Mucosa of stomach (tissue), 1 donor: ENCODE results near the gene NACC1.
"Not testable (repeated sequence)": the region's sequence is repeated elsewhere in the genome, so short reads cannot be mapped to it uniquely, and the experiment has no call there.

ENCODE experiments used
- H3K27me3 ChIP-seq: one replicate; pipeline ENCODE4 v1.7.0; 2013; ENCODE audit warnings: mild to moderate bottlenecking, low read length; ENCODE audit not compliant: control insufficient read depth, insufficient read depth
- H3K36me3 ChIP-seq: one replicate; pipeline ENCODE4 v1.7.0; 2013; ENCODE audit warnings: low read length; ENCODE audit not compliant: control insufficient read depth, insufficient read depth
- H3K4me1 ChIP-seq: one replicate; pipeline ENCODE4 v1.7.0; 2013; ENCODE audit warnings: mild to moderate bottlenecking, low read length; ENCODE audit not compliant: control insufficient read depth, insufficient read depth
- H3K4me3 ChIP-seq: one replicate; pipeline ENCODE4 v1.7.0; 2013; ENCODE audit warnings: low read length
- H3K9ac ChIP-seq: one replicate; pipeline ENCODE4 v1.7.0; 2013; ENCODE audit warnings: mild to moderate bottlenecking, low read length, moderate library complexity
- H3K9me3 ChIP-seq: one replicate; pipeline ENCODE4 v1.7.0; 2013; ENCODE audit warnings: mild to moderate bottlenecking, low read length, moderate library complexity; ENCODE audit not compliant: control insufficient read depth
- donor health status: Pancreatic carcinoma.

NACC1 gene

GRCh38 chr19:13176345-13176744 lies 58.3 kb downstream of the NACC1 start:
- Histone ChIP-seq H3K9me3 (no peaks in the 10 kb centered on the region), H3K27me3 (no peaks in the 10 kb centered on the region), H3K36me3 (no peaks in the 10 kb centered on the region), H3K4me3 (no peak overlapping the region), H3K9ac (no peak overlapping the region), H3K4me1 (peaks cover 18% of the 10 kb centered on the region)

- peaks cover 16% of the 10 kb centered on the region for H3K4me1 ChIP-seq
- H3K27me3 ChIP-seq, H3K4me3 ChIP-seq, H3K9ac ChIP-seq, H3K9me3 ChIP-seq, H3K36me3 ChIP-seq: not testable (repeated sequence)
Observed at GRCh38 chr19:13177584-13177983, 59.5 kb downstream of the NACC1 start.

- H3K4me1 ChIP-seq, result peaks cover 10% of the 10 kb centered on the region
- not testable (repeated sequence) for H3K9ac ChIP-seq, H3K4me3 ChIP-seq, H3K36me3 ChIP-seq, H3K27me3 ChIP-seq, H3K9me3 ChIP-seq
Observed at GRCh38 chr19:13178291-13178690, 60.2 kb downstream of the NACC1 start.

- Histone ChIP-seq H3K9ac (peak overlapping the region; percentile 24), H3K27me3 (no peaks in the 10 kb centered on the region), H3K9me3 (no peaks in the 10 kb centered on the region), H3K36me3 (no peaks in the 10 kb centered on the region), H3K4me1 (peaks cover 7% of the 10 kb centered on the region), H3K4me3 (no peak overlapping the region)
Observed at GRCh38 chr19:13181747-13182388, 63.8 kb downstream of the NACC1 start.

GRCh38 chr19:13184926-13185325 lies 66.9 kb downstream of the NACC1 start:
- H3K9me3 ChIP-seq, H3K4me3 ChIP-seq, H3K9ac ChIP-seq, H3K36me3 ChIP-seq, H3K27me3 ChIP-seq, H3K4me1 ChIP-seq: not testable (repeated sequence)

- not testable (repeated sequence) for H3K9ac ChIP-seq, H3K27me3 ChIP-seq, H3K4me3 ChIP-seq, H3K9me3 ChIP-seq, H3K36me3 ChIP-seq
- peaks cover 17% of the 10 kb centered on the region for H3K4me1 ChIP-seq
Observed at GRCh38 chr19:13185763-13186657, 67.9 kb downstream of the NACC1 start.

DNA sequence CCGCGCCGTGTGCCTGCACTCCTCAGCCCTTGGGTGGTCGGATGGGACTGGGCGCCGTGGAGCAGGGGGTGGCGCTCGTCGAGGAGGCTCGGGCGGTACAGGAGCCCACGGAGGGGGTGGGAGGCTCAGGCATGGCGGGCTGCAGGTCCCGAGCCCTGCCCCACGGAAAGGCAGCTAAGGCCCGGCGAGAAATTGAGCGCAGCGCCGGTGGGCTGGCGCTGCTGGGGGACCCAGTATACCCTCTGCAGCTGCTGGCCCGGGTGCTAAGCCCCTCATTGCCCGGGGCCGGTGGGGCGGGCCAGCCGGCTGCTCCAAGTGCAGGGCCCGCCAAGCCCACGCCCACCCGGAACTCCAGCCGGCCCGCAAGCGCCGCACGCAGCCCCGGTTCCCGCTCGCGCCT lies 68.6 kb downstream of the NACC1 start:
- H3K27me3 ChIP-seq, H3K9me3 ChIP-seq, H3K4me3 ChIP-seq, H3K9ac ChIP-seq, H3K36me3 ChIP-seq: not testable (repeated sequence)
- H3K4me1 ChIP-seq, result peaks cover 21% of the 10 kb centered on the region

GRCh38 chr19:13187419-13187818 lies 69.4 kb downstream of the NACC1 start:
- H3K4me1 ChIP-seq, result peaks cover 17% of the 10 kb centered on the region
- no peak overlapping the region for H3K4me3 ChIP-seq
- no peaks in the 10 kb centered on the region for H3K36me3 ChIP-seq
- no peaks in the 10 kb centered on the region for H3K9me3 ChIP-seq
- H3K27me3 ChIP-seq, result no peaks in the 10 kb centered on the region
- no peak overlapping the region for H3K9ac ChIP-seq

DNA sequence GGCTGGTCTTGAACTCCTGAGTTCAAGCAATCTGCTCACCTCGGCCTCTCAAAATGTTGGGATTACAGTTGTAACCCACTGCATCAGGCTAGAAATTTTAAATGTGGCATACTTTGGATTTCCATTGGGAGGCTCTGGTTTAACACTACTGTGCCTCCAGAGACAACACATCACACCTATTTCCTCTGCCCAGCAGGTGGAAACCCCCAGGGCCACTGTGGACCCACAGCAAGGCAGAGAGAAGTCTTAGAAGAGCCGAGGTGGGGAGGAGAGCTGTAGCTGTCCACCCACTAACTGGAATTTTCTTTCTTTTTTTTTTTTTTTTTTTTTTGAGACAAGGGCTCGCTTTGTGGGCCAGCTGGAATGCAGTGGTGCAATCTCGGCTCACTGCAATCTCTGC lies 71.5 kb downstream of the NACC1 start:
- Histone ChIP-seq H3K9me3 (no peaks in the 10 kb centered on the region), H3K27me3 (no peaks in the 10 kb centered on the region), H3K4me1 (peaks cover 22% of the 10 kb centered on the region), H3K36me3 (no peaks in the 10 kb centered on the region), H3K4me3 (no peak overlapping the region), H3K9ac (no peak overlapping the region)
